Lower leg skin (tissue), 4 donors: Measurements from ENCODE around the gene GUCA2A. TPM values are rescaled to one million over a fixed set of nuclear protein-coding genes. Genes with fewer than 3 reads are reported as not detected.

ENCODE experiments used
- DNase-seq, 2 donors: peaks; one replicate each; pipeline ENCODE4 v3.0.0-alpha.2; 2019; ENCODE audit warnings: low spot score in 2 of 2
- H3K4me3 ChIP-seq: fragments of 200-600 bp; sonication (generic); 2 replicates; pipeline ENCODE4 v1.5.1; 2017; ENCODE audit warnings: mild to moderate bottlenecking, low read depth; ENCODE audit not compliant: poor library complexity, severe bottlenecking
- CTCF ChIP-seq, 3 donors: fragments of 450-650 bp; IDR thresholded peaks; one replicate each; pipeline ENCODE4 v1.5.1; 2016; ENCODE audit warnings: antibody characterized with exemption in 3 of 3, mild to moderate bottlenecking in 3 of 3, moderate library complexity in 2 of 3
- POLR2A ChIP-seq, 2 donors: fragments of 450-650 bp; IDR thresholded peaks; one replicate each; pipeline ENCODE4 v1.6.1; 2016 to 2017; ENCODE audit warnings: antibody characterized with exemption in 2 of 2, mild to moderate bottlenecking in 1 of 2, moderate library complexity in 1 of 2
- WGBS, 2 donors: methylation state at CpG; one replicate each; pipeline ENCODE4 v1.1.5; 2018; 5-methylcytosine and 5-hydroxymethylcytosine counted together
- intact Hi-C: fragments of 100-400 bp; cut with DNase I; formaldehyde crosslinking; loops from one replicate; pipeline ENCODE4 v1.15.0; 2023; ENCODE audit warnings: low total_unique reads
- total RNA-seq, 4 donors: library from RNA; depleted of rRNA; stranded (reverse); fragments of >200 nt; gene quantifications; one replicate each; pipeline ENCODE4 v1.1.0, GENCODE V29; 2016

Gene GUCA2A
- total RNA-seq, 4 donors from 2014 or later, result not detected

GRCh38 chr1:42189931-42190853 is 25.6 kb upstream of the GUCA2A start:
- WGBS, 2 donors, result 83 to 94% methylated on average over 6 of the region's 6 CpGs
- no peak overlapping the region for H3K4me3 ChIP-seq
- no peak for DNase-seq
- intact Hi-C loops, result no loop called here
- TF ChIP-seq CTCF (IDR thresholded peaks at IDR 0.05) (no peak), POLR2A (IDR thresholded peaks at IDR 0.05) (no peak)

GRCh38 chr1:42186152-42186551 is 21.6 kb upstream of the GUCA2A start:
- intact Hi-C loops, result no loop called here
- no peak for DNase-seq
- WGBS, 2 donors, result 80 to 83% methylated on average over 3 of the region's 3 CpGs
- no peak overlapping the region for H3K4me3 ChIP-seq
- TF ChIP-seq POLR2A (IDR thresholded peaks at IDR 0.05) (no peak), CTCF (IDR thresholded peaks at IDR 0.05) (no peak)

- 93 to 94% methylated on average over 3 of the region's 3 CpGs for WGBS, 2 donors
- H3K4me3 ChIP-seq, result no peak overlapping the region
- intact Hi-C loops, result no loop called here
- no peak for DNase-seq
- TF ChIP-seq CTCF (IDR thresholded peaks at IDR 0.05) (no peak), POLR2A (IDR thresholded peaks at IDR 0.05) (no peak)
These were observed 20.1 kb upstream of the GUCA2A start for GRCh38 chr1:42184616-42185015.

DNA sequence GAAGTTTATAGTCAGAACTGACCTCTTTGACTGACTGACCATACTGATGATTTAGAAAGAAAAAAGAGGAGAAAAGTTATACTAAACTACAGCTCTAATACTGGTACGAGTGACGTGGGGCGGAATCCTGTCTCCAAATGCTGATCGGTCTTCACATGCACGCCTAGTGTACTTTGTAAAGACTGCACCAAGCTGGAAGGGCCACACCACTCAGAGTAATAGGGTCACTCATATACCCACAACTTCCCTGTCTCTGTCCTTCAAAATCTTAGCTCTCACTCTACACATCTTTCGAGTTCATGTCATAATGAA is 19.4 kb upstream of the GUCA2A start:
- TF ChIP-seq POLR2A (IDR thresholded peaks at IDR 0.05) (no peak), CTCF (IDR thresholded peaks at IDR 0.05) (no peak)
- no peak overlapping the region for H3K4me3 ChIP-seq
- 96 to 97% methylated on average over 6 of the region's 6 CpGs for WGBS, 2 donors
- intact Hi-C loops, result no loop called here
- DNase-seq, result no peak

DNA sequence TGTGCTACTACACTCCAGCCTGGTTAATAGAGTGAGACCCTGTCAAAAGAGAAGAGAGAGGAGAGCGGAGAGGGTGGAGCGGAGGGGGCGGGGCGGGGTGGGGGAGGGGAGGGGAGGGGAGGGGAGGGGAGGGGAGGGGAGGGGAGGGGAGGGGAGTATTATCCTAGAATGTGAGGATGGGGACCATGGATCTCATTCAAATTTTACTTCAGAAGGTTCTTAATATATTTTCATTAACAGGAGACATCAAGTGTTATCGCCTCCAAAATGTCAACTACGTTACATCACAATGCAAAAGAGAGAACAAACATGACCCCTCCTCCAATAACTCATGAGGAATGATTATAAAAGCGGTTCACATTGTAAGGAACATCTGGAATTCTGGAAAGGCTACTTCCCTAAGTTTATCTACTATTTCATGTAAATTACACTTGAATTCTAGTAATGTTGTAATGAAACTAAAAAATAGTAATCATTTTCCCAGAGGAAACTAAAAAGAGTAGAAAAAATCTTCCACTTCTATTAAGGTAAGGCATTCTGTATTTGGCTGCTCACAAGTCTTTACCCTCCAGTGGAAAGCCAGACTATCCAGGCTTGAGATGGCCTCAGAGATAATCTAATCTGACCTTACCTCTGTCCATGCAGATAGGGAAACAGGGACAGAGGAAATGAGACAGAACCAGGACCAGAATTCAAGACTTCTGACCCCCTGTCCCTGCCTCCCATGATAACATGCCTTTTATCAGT is 18.8 kb upstream of the GUCA2A start:
- intact Hi-C loops, result no loop called here
- DNase-seq, result no peak
- TF ChIP-seq CTCF (IDR thresholded peaks at IDR 0.05) (no peak), POLR2A (IDR thresholded peaks at IDR 0.05) (no peak)
- no peak overlapping the region for H3K4me3 ChIP-seq
- 87 to 96% methylated on average over 7 of the region's 7 CpGs for WGBS, 2 donors
